ENCODE data around the gene ZCRB1.
"Not testable (repeated sequence)": the region's sequence is repeated elsewhere in the genome, so short reads cannot be mapped to it uniquely, and the experiment has no call there.

ZCRB1 gene

GRCh38 chr12:42325653-42326474, at the start of gene ZCRB1, which contains the start of gene PPHLN1:
ZCRB1 (minus strand) TSS chr12:42326094; CDS start chr12:42324102, 1,992 bp downstream.
PPHLN1 (plus strand) TSS chr12:42326167; CDS start chr12:42335903, 9,736 bp downstream.
- Histone ChIP-seq H3K9me3 (ENCODE audit: low read length) (no peaks in the 10 kb centered on the region), H3K4me3 (ENCODE audit: low read length) (peak within 1 kb of the TSS; percentile 95), H2AFZ (ENCODE audit: low read depth, low read length) (peak within 1 kb of the TSS; percentile 86), H3K36me3 (ENCODE audit: insufficient read depth, low read length) (peaks cover 16% of the 10 kb centered on the region), H3K4me1 (ENCODE audit: insufficient read depth, low read length) (peaks cover 22% of the 10 kb centered on the region), H3K27me3 (ENCODE audit: insufficient read depth, low read length) (no peaks in the 10 kb centered on the region)

GRCh38 chr12:42373669-42374068, 47.8 kb upstream of the ZCRB1 start:
- H3K36me3 ChIP-seq (ENCODE audit: insufficient read depth, low read length), result peaks cover 22% of the 10 kb centered on the region
- H3K4me1 ChIP-seq (ENCODE audit: insufficient read depth, low read length), result no peaks in the 10 kb centered on the region
- H2AFZ ChIP-seq (ENCODE audit: low read depth, low read length), result no peak overlapping the region
- H3K4me3 ChIP-seq (ENCODE audit: low read length), result no peak overlapping the region
- no peaks in the 10 kb centered on the region for H3K27me3 ChIP-seq (ENCODE audit: insufficient read depth, low read length)
- H3K9me3 ChIP-seq (ENCODE audit: low read length), result no peaks in the 10 kb centered on the region

GRCh38 chr12:42372154-42372791, 46.4 kb upstream of the ZCRB1 start:
- peaks cover 17% of the 10 kb centered on the region for H3K36me3 ChIP-seq (ENCODE audit: insufficient read depth, low read length)
- H3K9me3 ChIP-seq (ENCODE audit: low read length), result no peaks in the 10 kb centered on the region
- H3K27me3 ChIP-seq (ENCODE audit: insufficient read depth, low read length), result no peaks in the 10 kb centered on the region
- no peak overlapping the region for H2AFZ ChIP-seq (ENCODE audit: low read depth, low read length)
- no peak overlapping the region for H3K4me3 ChIP-seq (ENCODE audit: low read length)
- no peaks in the 10 kb centered on the region for H3K4me1 ChIP-seq (ENCODE audit: insufficient read depth, low read length)

- H3K9me3 ChIP-seq (ENCODE audit: low read length), result no peaks in the 10 kb centered on the region
- H2AFZ ChIP-seq (ENCODE audit: low read depth, low read length), result no peak overlapping the region
- no peaks in the 10 kb centered on the region for H3K27me3 ChIP-seq (ENCODE audit: insufficient read depth, low read length)
- no peaks in the 10 kb centered on the region for H3K4me1 ChIP-seq (ENCODE audit: insufficient read depth, low read length)
- H3K4me3 ChIP-seq (ENCODE audit: low read length), result no peak overlapping the region
- H3K36me3 ChIP-seq (ENCODE audit: insufficient read depth, low read length), result peaks cover 4% of the 10 kb centered on the region
These were observed 44.1 kb upstream of the ZCRB1 start for GRCh38 chr12:42370013-42370412.

GRCh38 chr12:42365486-42365885, 39.6 kb upstream of the ZCRB1 start:
- Histone ChIP-seq H3K4me3 (ENCODE audit: low read length) (no peak overlapping the region), H3K9me3 (ENCODE audit: low read length) (peaks cover 3% of the 10 kb centered on the region), H2AFZ (ENCODE audit: low read depth, low read length) (no peak overlapping the region), H3K4me1 (ENCODE audit: insufficient read depth, low read length) (no peaks in the 10 kb centered on the region), H3K36me3 (ENCODE audit: insufficient read depth, low read length) (peaks cover 18% of the 10 kb centered on the region), H3K27me3 (ENCODE audit: insufficient read depth, low read length) (no peaks in the 10 kb centered on the region)

- H3K36me3 ChIP-seq (ENCODE audit: insufficient read depth, low read length), result peaks cover 15% of the 10 kb centered on the region
- H3K4me3 ChIP-seq (ENCODE audit: low read length), result no peak overlapping the region
- H3K9me3 ChIP-seq (ENCODE audit: low read length), result peaks cover 3% of the 10 kb centered on the region
- no peaks in the 10 kb centered on the region for H3K27me3 ChIP-seq (ENCODE audit: insufficient read depth, low read length)
- H2AFZ ChIP-seq (ENCODE audit: low read depth, low read length), result no peak overlapping the region
- H3K4me1 ChIP-seq (ENCODE audit: insufficient read depth, low read length), result no peaks in the 10 kb centered on the region
These were observed 38.8 kb upstream of the ZCRB1 start for GRCh38 chr12:42364692-42365091.

GRCh38 chr12:42362647-42363260, 36.9 kb upstream of the ZCRB1 start:
- H3K4me1 ChIP-seq (ENCODE audit: insufficient read depth, low read length), result no peaks in the 10 kb centered on the region
- H3K4me3 ChIP-seq (ENCODE audit: low read length), result no peak overlapping the region
- H3K27me3 ChIP-seq (ENCODE audit: insufficient read depth, low read length), result no peaks in the 10 kb centered on the region
- H3K9me3 ChIP-seq (ENCODE audit: low read length), result peaks cover 3% of the 10 kb centered on the region
- H3K36me3 ChIP-seq (ENCODE audit: insufficient read depth, low read length), result peaks cover 15% of the 10 kb centered on the region
- no peak overlapping the region for H2AFZ ChIP-seq (ENCODE audit: low read depth, low read length)

- H2AFZ ChIP-seq (ENCODE audit: low read depth, low read length), result no peak overlapping the region
- no peaks in the 10 kb centered on the region for H3K27me3 ChIP-seq (ENCODE audit: insufficient read depth, low read length)
- H3K4me3 ChIP-seq (ENCODE audit: low read length), result no peak overlapping the region
- peaks cover 3% of the 10 kb centered on the region for H3K9me3 ChIP-seq (ENCODE audit: low read length)
- H3K36me3 ChIP-seq (ENCODE audit: insufficient read depth, low read length), result peaks cover 15% of the 10 kb centered on the region
- no peaks in the 10 kb centered on the region for H3K4me1 ChIP-seq (ENCODE audit: insufficient read depth, low read length)
These were observed 36.2 kb upstream of the ZCRB1 start for GRCh38 chr12:42361909-42362646.

GRCh38 chr12:42360747-42361403, 35.0 kb upstream of the ZCRB1 start:
- H3K4me3 ChIP-seq (ENCODE audit: low read length), result no peak overlapping the region
- H3K4me1 ChIP-seq (ENCODE audit: insufficient read depth, low read length), result no peaks in the 10 kb centered on the region
- peaks cover 3% of the 10 kb centered on the region for H3K9me3 ChIP-seq (ENCODE audit: low read length)
- H3K27me3 ChIP-seq (ENCODE audit: insufficient read depth, low read length), result no peaks in the 10 kb centered on the region
- no peak overlapping the region for H2AFZ ChIP-seq (ENCODE audit: low read depth, low read length)
- peaks cover 22% of the 10 kb centered on the region for H3K36me3 ChIP-seq (ENCODE audit: insufficient read depth, low read length)

GRCh38 chr12:42356344-42356743, 30.4 kb upstream of the ZCRB1 start:
- Histone ChIP-seq H3K4me1 (ENCODE audit: insufficient read depth, low read length) (no peaks in the 10 kb centered on the region), H2AFZ (ENCODE audit: low read depth, low read length) (no peak overlapping the region), H3K36me3 (ENCODE audit: insufficient read depth, low read length) (peaks cover 20% of the 10 kb centered on the region), H3K9me3 (ENCODE audit: low read length) (peaks cover 3% of the 10 kb centered on the region), H3K4me3 (ENCODE audit: low read length) (no peak overlapping the region), H3K27me3 (ENCODE audit: insufficient read depth, low read length) (no peaks in the 10 kb centered on the region)

GRCh38 chr12:42350021-42350407, 24.1 kb upstream of the ZCRB1 start:
- H3K9me3 ChIP-seq (ENCODE audit: low read length); H3K4me1 ChIP-seq (ENCODE audit: insufficient read depth, low read length); H3K27me3 ChIP-seq (ENCODE audit: insufficient read depth, low read length); H3K4me3 ChIP-seq (ENCODE audit: low read length); H2AFZ ChIP-seq (ENCODE audit: low read depth, low read length): not testable (repeated sequence)
- peaks cover 16% of the 10 kb centered on the region for H3K36me3 ChIP-seq (ENCODE audit: insufficient read depth, low read length)

GRCh38 chr12:42349119-42350020, 23.5 kb upstream of the ZCRB1 start:
- H3K36me3 ChIP-seq (ENCODE audit: insufficient read depth, low read length), result peaks cover 16% of the 10 kb centered on the region
- H3K4me3 ChIP-seq (ENCODE audit: low read length); H3K9me3 ChIP-seq (ENCODE audit: low read length); H3K4me1 ChIP-seq (ENCODE audit: insufficient read depth, low read length); H2AFZ ChIP-seq (ENCODE audit: low read depth, low read length); H3K27me3 ChIP-seq (ENCODE audit: insufficient read depth, low read length): not testable (repeated sequence)

All from neuron (in vitro differentiated cells).